Pons (tissue), 1 donor: ENCODE results near the gene ARRB1.
"Not testable (repeated sequence)": the region's sequence is repeated elsewhere in the genome, so short reads cannot be mapped to it uniquely, and the experiment has no call there.

Experiments used
- DNase-seq: peaks from one replicate; pipeline ENCODE4 v3.0.0-alpha.2; 2016; ENCODE audit warnings: low spot score

ARRB1 gene

GRCh38 chr11:75276186-75276585 lies 75.3 kb downstream of the ARRB1 start:
- no peak for DNase-seq

GRCh38 chr11:75275581-75275980 lies 75.9 kb downstream of the ARRB1 start:
- DNase-seq, result peak; percentile 68

GRCh38 chr11:75274716-75275115 lies 76.7 kb downstream of the ARRB1 start:
- DNase-seq, result not testable (repeated sequence)

DNA sequence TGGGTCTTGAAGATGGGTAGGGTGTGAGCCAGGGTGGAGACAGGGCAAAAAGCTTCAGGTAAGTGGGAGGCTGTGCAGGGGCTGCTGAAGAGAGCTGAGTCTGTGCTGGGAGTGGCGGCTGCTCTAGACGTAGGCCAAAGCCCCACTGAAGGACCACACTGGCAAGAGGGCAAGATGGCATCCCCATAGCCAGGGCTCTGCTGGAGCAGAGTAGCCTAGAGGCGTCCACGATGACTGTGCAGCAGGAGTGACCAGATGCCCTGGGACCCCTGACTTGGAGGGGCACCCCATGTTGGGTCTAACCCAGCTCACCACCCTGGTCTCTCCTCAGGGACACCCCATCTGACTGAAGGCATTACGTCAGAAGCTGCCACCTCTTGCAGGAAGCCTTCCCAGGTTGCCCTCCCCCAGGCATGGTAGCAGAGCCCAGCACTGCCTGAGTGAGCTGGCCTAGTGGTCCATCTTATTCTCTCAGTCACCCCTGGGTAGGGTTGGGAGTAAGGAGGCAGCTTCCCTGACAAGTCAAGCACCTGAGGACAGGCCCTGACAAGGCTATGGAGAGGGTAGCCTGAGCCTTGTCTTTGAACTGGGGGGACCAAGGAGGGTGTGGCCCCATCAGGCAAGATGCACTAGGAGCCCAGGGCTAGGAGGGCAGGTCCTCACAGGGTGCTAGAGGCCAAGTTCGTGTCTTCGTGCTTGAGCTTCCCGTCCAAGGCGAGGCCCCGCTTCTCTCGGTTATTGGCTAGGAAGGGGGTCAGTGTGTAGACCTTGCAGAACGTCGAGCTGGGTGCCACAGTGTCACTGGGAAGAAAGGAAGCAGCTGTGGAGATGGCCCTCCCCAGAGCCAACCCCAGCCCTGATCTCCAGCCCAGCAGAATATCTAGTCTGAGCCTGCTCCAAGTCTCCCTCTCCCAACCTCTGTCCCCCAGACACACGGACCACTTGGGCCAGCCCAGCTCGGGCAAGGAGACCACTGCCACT lies 77.8 kb downstream of the ARRB1 start:
- DNase-seq, result no peak

- DNase-seq, result no peak
Measured at GRCh38 chr11:75272821-75273301, 78.6 kb downstream of the ARRB1 start.

GRCh38 chr11:75272391-75272790 lies 79.1 kb downstream of the ARRB1 start:
- no peak for DNase-seq

- DNase-seq, result no peak
Measured at GRCh38 chr11:75271730-75272129, 79.7 kb downstream of the ARRB1 start.

GRCh38 chr11:75270896-75271418 lies 80.5 kb downstream of the ARRB1 start:
- no peak for DNase-seq

- DNase-seq, result no peak
Measured at GRCh38 chr11:75269896-75270295, 81.6 kb downstream of the ARRB1 start.

- no peak for DNase-seq
Measured at GRCh38 chr11:75269367-75269660, 82.1 kb downstream of the ARRB1 start.

DNA sequence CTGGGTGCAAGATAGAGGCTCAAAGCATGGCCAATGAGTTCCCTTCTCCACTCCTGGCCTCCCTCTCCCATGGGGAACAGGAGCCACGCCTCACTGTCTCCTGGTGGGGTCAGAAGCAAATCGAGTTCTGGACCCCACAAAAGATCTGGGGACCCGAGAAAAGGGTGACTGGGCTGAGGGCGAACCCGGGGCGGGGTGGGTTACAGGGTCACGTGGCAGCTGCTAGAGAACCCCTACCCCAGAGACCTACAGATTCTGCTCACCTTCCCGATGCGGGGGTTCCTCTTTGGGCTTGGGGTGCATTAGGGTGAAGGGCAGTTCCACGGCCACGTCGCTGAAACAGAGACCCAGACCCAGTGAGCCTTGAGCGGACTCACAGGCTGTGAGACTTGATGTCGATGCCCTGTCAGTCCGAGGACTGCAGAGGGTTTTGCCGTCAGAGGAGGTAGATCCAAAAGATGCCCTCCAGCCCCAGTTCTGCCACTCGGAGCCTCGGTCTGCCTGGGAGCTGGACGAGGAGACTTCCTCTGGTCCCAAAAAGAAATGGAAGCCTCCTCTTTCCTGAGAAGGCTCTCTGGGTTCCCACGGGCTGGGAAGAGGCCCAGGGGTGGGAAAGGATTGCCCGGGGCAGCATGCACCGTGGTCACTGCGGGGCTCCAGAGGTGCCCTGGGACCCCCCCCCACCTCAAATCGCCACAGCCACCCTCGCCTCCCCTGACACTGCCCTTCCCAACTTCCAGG lies 82.7 kb downstream of the ARRB1 start:
- no peak for DNase-seq

DNA sequence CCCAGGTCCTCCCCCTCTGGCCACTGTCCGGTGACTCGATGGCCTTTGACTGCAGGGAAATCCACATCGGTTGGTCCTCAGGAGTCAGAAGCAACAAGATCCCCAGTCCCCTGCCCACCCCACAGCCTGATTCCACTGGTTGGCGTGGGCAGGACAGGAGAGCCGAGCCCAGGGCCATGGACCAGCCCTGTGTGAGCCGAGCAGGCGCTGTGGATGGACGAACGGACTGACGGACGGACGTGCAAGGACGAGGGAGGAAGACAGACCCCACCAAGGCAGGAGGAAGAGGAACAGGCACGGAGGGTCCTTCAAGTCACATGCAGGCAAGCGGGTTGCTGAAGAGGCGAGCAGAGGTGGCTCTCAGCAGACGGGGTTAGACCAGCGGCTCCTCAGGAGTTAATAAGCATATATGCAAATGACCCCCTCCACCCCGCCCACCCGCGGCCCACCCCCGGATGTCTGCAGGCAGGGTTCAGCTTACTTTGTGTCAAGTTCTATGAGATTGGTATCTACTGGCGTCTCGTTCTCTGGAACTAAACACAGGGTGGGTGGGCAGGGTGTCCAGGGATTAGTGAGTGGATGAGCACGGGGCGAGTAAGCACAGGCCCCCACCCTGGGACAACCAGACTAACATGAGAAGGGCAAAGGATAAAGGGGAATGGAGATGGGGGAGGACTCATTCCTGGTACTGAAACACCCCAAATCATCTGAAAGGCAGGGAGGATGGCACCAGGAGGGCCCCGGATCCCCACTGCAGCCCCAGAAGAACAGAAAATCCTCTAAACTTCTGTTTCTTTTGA lies 84.1 kb downstream of the ARRB1 start:
- DNase-seq, result no peak

GRCh38 chr11:75265851-75266531 lies 85.5 kb downstream of the ARRB1 start:
- no peak for DNase-seq

GRCh38 chr11:75264971-75265370 lies 86.5 kb downstream of the ARRB1 start:
- DNase-seq, result no peak

DNA sequence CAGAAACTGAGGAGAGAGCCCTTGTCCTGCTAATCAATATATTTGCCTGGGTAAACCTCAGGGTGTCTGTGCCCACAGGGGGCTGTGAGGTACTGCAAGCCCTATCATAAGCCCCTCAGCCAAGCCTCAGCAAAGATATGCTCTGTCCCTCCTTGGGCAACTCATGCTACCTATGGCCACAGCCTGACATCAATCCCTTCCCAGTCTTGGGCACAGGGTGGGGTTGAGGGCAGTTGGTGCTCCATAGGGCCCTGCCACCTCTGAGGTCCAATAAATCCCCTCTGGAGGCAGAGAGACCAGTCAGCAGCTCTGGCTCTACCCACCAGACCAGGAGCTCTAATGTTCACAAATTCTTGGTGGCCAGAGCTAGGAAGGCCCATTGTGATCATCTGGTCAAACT lies 87.1 kb downstream of the ARRB1 start:
- DNase-seq, result no peak

DNA sequence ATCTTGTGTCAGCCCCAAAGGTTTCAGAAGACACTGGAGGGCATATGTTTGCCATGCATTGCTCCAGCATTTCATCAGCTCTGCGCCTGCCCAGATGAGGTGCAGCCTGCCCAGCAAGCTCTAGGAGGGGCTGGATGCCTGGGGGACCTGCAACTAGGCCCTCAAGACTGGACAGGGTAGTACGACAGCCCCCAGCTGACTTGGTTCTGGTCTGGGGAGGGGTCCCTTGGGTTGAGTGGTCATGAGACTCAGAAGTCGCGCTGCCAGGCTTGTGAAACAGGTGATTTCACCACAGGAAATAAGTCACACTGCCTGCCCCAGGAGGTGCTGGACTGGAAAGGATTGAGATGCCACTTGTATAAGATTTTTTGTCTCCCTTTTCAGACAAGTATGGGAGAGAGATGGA lies 87.5 kb downstream of the ARRB1 start:
- DNase-seq, result no peak

DNA sequence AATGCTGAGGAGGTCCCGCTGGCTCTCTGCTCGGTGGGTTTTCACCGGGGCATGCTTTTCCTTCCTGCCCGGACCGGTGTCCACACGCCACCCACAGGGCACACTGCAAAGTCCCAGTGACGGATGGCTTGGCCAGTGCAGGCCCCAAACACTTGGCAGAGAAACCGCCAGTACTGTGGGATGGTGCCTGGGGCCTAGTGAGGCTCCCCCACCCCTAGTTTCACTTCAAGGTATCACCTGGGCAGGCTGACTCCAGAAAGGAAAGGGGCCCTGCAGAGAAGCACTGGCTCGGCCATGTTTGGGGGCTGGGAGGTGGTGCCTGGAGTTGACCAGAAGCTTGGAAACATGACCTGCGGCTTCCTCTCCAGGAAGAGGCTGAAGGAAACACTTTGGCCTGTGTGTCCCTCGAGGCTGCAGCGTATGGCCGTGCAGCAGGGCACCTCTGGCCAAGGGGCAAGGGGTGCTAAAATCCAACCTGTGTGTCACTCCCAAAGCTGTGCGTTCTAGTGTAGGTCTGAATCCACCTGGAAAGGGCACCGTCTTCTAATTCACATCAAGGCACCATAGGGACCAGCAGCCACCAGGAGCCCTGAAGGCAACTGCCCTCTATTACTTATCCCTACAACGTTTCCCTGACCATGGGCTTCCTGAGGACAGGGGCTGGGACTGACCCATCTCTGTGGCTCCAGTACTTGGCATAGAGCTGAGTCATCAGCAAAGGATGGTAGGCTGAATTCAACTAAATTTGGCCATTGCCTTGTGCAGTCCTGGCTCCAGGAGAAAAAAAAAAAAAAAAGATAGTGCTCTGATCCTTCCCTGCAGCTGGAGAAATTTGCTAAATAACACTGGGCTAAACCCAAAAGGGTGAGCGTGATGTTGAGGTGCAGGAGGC lies 88.3 kb downstream of the ARRB1 start:
- DNase-seq, result no peak

- no peak for DNase-seq
Measured at GRCh38 chr11:75262436-75262835, 89.0 kb downstream of the ARRB1 start.

GRCh38 chr11:75261902-75262361 lies 89.5 kb downstream of the ARRB1 start:
- DNase-seq, result no peak
